ENCODE measurements around the gene TBC1D17.

TBC1D17 gene

GRCh38 chr19:49877020-49877878 is at the start of gene TBC1D17, which contains the start of gene AKT1S1:
TSS of gene TBC1D17 (plus strand) at chr19:49877702. CDS start at chr19:49877724, 22 bp downstream.
TSS of gene AKT1S1 (minus strand) at chr19:49877355. CDS start at chr19:49873295, 4,060 bp downstream.
- peak; percentile 97 for DNase-seq

DNA sequence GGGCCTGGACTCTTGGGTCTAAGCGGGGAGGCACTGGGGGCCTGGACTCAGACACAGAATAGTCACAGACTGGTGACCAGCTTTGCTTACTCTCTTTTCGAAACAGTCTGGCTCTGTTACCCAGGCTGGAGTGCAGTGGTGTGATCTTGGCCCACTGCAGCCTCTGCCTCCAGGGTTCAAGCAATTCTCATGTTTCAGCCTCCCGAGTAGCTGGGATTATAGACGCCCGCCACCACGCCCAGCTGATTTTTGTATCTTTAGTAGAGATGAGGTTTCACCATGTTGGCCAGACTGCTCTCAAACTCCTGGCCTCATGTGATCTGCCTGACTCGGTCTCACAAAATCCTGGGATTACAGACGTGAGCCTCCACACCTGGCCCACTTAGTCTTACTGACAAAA is 48.3 kb upstream of the TBC1D17 start:
- no peak for DNase-seq

- no peak for DNase-seq
Measured at GRCh38 chr19:49829721-49830120, 47.8 kb upstream of the TBC1D17 start.

DNA sequence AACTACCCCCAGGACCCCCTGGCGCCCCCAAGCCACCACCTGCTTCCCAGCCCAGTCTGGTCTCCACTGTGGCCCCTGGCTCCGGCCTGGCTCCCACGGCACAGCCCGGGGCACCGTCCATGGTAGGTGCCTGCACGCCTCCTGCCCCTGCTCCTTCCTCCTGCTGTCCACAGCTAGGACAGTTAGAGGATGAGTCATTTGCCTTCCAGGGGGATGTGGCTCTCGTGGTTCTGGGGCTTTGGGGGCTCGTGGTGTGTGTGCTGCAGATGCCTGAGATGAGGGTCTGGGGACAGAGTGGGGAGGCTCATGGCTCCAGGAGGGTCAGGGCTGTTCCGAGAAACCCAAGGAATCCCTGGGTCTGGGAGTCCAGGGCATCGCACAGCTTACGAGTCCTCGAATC is 46.7 kb upstream of the TBC1D17 start:
- DNase-seq, result no peak

DNA sequence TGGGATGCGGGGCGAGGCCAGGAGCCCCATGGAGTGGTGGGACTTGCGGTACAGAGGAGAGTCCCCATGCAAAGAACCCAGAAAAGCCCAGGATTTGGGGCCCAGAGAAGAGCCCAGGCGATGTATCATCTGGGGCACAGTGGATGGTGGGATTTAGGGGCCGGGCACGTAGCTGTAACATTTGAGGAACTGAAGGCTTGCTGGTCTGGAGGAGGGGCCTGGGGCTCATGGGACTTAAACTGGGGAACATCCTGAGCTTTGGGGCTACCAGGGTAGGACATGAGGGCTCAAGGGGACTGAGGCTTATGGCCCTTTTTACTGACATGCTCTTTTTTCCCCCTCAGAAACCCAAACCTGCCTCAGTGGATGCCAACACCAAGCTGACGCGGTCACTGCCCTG is 45.9 kb upstream of the TBC1D17 start:
- no peak for DNase-seq

DNA sequence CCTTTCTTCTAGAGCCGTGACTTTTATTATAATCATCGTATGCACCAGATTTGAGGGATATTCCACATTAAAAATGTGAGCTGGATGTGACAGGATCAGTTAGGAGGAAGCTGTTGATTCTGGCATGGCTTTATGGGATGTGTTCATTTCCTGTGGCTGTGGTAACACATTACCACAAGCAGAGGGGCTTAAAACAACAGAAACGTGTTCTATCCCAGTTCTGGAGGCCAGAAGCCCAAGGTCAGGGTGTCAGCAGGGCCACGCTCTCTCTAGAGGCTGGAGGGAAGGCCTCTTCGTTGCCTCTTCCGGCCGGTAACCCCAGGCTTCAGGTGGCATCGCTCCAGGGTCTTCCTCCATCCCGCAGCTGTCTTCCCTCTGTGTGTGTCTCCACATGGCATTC is 44.9 kb upstream of the TBC1D17 start:
- DNase-seq, result no peak

GRCh38 chr19:49833599-49833998 is 43.9 kb upstream of the TBC1D17 start:
- no peak for DNase-seq

DNA sequence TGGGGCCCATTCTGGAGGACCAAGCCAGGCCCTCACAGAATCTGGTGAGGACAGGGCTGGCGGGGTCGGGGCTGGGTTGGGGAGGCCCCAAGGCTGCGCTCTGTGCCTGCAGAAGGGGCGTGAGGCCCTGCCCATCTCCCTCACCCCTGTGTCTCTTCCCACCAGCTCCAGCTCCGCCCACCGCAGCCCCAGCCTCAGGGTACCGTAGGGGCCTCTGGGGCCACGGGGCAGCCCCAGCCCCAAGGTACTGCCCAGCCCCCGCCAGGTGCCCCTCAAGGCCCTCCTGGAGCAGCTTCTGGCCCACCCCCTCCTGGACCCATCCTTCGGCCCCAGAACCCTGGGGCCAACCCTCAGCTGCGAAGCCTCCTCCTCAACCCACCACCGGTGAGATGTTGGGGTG is 41.9 kb upstream of the TBC1D17 start:
- DNase-seq, result no peak

- no peak for DNase-seq
Measured at GRCh38 chr19:49836176-49837008, 41.1 kb upstream of the TBC1D17 start.

GRCh38 chr19:49837009-49837310 is 40.5 kb upstream of the TBC1D17 start:
- no peak for DNase-seq

DNA sequence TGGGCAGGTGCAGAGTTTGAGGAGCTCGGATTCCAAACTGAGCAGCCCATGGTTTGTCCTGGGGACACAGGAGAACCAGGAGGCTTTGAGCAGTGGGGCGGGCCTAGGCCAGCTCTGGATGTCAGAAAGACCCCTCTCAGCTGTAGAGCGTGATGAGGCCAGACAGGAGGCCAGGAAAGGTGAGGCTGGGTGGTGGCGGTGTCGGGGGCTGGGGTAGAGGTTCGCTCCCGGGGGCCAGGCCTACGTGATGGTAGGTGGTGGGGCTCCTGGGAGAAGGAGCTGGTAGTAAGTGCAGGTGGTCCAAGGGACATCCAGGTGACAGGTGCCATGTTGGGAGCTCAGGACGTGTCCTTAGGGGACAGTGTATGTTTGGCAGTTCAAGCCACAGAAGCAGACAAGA is 40.1 kb upstream of the TBC1D17 start:
- DNase-seq, result no peak

DNA sequence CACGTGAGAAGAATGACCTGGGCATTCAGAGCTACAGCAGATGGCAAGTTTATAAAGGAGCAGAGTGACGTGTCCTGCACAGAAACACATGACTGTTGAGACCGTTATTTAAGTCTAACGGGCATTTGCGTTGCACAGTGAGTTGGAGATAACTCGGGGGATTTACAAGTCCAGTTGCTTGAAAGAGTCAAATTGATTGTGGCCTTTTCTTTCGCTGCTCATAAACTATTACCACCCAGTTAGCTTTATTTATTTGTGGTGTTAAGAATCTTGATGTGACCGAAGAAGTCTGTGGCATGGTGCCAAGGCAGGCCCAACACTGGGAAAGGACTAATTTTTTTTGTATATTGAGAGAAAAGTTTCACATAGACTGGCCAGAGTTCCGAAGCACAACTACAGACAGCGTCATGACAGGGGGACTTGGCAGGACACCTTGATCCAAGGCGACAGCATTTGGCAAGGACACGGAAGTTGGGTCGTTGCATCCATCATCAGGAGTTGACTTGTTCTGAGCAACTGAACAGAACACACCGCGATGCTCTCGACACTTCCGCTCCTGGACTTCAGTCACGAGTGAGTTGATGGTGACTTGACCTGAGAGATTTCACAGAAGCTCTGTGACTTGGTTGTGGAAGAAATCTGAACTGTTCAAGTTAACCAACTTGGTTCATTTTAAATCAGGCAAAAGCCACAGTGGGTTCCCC is 38.5 kb upstream of the TBC1D17 start:
- DNase-seq, result no peak

GRCh38 chr19:49839713-49840112 is 37.8 kb upstream of the TBC1D17 start:
- no peak for DNase-seq

DNA sequence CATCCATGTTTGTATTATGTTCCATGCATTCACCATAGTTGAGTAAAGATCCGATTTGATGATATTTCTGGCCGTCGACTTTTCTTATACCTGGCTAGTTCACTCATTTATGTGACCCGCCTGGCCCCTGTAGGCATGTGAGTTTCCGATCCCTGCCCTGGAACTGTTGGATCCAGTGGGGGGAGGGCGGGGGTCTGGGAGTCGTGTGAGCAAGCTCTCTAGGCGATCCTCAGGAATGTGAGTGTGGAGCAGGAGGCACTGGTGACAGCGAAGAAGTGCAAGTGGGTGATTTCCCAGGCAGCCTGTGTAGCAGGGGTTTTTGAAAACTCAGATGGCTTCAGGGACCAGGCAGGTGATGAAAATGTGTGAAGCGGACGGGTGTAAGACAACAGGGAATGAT is 37.2 kb upstream of the TBC1D17 start:
- DNase-seq, result no peak

DNA sequence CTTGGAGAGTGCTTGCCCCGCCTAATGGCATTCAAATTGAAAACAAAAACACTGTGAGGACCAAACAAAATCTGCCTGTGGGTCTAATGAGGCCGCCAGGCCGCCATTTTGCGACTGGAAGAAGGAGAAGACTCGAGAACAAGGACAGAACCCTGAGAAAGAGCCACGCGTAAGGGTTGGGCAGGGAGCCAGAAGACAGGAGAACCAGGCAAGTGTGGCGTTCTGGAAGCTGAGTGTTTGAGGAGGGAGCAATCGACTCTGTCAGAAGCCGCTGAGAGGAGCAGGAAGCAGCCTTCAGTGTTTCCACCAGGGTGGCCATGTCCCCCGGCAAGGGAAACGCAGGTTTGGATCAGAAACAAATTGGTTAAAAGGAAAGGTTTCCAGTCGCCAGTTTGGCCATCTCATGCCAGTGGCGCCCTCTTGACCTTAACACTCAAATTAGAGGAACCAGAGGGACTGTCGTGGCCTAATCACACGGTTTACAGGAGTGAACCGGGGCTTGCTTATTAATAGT is 36.7 kb upstream of the TBC1D17 start:
- DNase-seq, result no peak

- DNase-seq, result no peak
Measured at GRCh38 chr19:49843265-49843664, 34.2 kb upstream of the TBC1D17 start.

DNA sequence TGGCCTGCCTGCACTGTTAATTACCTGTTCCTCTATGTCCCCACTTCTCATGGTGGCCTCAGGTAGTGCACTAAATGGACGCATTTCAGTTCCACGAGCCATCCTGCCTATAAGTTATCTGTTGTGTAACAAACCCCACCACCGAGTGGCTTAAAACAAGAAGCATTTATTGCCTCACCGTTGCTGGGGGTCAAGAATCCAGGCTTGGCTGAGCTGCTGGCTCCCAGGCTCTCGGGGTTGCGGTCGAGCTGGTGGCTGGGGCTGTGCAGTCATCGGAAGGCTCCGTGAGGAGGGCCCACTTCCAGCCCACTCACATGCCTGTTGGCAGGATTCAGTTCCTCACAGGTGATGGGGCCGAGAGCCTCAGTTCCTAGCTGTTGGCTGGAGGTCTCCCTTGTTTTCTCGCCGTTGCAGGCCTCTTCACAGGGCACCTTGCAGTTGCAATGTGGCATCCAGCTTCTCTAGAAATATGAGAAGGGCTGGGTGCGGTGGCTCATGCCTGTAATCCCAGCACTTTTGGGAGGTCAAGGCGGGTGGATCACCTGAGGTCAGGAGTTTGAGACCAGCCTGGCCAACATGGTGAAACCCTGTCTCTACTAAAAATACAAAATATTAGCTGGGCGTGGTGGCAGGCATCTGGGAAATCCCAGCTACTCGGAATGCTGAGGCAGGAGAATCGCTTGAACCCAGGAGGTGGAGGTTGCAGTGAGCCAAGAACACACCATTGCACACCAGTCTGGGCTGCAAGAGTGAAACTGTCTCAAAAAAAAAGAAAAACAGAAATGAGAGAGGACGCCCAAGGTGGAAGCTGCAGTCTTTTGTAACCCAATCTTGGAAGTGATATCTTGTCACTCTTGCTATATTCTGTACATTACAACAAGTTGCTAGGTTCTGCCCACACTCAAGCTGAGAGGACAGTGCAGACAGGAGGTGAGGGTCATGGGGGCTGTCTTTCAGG is 33.1 kb upstream of the TBC1D17 start:
- DNase-seq, result no peak

GRCh38 chr19:49845414-49845813 is 32.1 kb upstream of the TBC1D17 start:
- no peak for DNase-seq

DNA sequence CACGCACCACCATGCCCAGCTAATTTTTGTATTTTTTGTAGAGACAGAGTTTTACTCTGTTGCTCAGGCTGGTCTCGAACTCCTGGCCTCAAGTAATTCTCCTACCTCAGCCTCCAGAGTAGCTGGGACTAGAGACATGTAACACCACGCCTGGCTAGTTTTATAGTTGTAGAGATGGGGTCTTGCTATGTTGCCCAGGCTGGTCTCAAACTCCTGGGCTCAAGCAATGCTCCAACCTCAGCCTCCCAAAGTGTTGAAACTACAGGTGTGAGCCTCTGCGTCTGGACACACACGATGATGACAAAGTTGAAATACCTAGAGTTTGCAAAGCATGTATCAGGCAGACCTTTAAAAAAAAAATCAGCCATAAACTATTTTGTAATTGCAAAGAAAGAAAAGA is 31.1 kb upstream of the TBC1D17 start:
- no peak for DNase-seq

DNA sequence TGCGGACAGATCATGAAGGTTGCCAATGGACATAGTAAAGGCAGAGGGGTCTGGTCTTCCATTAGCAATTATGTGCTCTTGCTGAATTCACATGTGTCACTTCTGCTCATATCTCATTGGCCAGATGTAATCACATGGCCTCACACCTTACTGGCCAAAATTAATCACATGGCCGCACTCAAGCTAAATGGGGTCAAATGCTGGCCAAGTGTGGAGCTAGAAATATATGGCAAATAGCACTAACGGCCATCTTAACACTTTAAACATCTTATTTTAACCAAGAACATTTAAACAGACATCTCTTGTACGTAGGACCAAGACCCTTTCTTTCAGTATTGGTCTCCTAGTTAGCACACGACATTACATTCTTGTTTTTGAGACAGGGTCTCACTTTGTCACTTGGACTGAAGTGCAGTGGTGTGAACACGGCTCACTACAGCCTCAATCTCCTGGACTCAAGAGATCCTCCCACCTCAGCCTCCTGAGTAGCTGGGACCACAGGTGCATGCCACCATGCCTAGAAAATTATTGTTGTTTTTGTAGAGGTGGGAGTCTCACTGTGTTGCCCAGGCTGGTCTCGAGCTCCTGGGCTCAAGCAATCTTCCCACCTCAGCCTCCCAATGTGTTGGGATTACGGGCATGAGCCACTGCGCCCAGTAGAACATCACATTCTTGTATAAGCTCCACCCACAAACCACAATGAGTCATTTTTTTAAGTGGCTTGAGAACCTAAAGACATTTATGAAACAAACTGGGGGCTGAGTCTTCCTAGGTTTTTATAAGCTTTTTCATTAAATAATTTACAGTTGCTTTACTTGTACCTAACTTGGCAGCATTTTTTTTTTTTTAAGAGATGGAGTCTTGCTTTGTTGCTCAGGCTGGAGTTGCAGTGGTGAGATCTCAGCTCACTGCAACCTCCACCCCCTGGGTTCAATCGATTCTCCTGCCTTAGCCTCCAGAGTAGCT is 29.5 kb upstream of the TBC1D17 start:
- DNase-seq, result no peak

DNA sequence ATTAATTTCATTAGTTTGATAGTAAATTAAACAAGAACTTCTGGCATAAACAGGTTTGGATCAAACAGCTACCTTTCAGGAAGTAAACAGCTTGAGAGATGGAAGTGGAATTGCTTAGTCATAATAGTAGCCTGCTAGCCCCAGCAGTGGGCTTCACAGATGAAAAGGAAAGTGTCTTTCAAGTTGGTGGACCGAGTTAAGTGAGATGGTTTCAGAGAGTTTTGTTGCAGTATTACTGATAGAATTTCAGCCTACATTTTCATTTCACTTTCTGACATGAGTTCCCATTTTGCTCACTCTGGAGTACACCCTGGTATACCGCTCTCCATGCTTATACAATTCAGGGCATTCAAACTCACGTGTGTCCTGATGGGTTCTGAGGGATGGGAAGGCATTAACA is 28.6 kb upstream of the TBC1D17 start:
- no peak for DNase-seq
